GM21528 (cell line): ENCODE measurements around the gene ASB10.

Source experiments
- ATAC-seq: cut with Tn5 transposase; IDR thresholded peaks from one replicate; pipeline ENCODE4 v1.9.1; 2021; ENCODE audit warnings: mild to moderate bottlenecking, moderate library complexity; ENCODE audit not compliant: unreplicated experiment, low FRiP score

The ASB10 gene

GRCh38 chr7:151211155-151211772 is 24.2 kb upstream of the ASB10 start:
- no peak for ATAC-seq

- ATAC-seq, result no peak
These were observed 23.2 kb upstream of the ASB10 start, which contains the start of gene H2BK1 for GRCh38 chr7:151210087-151210854. H2BK1 (minus strand) TSS chr7:151210488; CDS start chr7:151210318, 170 bp downstream.

DNA sequence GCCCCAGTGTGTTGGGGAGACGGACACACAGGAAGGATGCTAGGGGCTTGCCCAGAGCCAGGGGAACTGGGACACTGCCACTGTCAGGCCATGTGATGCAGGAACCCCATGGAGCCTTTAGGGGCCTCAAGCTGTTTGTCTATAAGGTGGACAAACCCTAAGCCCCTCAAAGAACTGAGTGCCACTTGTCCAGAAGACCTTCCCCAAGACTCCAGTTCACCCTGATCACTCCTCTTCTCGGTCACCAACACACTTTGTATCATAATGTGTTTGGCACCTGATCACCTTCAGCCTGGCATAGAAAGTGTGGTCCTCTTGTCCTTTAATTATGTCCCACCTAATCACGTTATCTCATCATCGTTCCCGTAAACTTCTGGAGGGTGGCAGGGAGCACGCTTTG is 22.5 kb upstream of the ASB10 start:
- ATAC-seq, result no peak

GRCh38 chr7:151208253-151208862 is 21.3 kb upstream of the ASB10 start:
- no peak for ATAC-seq

- ATAC-seq, result no peak
These were observed 20.8 kb upstream of the ASB10 start for GRCh38 chr7:151207804-151208203.

DNA sequence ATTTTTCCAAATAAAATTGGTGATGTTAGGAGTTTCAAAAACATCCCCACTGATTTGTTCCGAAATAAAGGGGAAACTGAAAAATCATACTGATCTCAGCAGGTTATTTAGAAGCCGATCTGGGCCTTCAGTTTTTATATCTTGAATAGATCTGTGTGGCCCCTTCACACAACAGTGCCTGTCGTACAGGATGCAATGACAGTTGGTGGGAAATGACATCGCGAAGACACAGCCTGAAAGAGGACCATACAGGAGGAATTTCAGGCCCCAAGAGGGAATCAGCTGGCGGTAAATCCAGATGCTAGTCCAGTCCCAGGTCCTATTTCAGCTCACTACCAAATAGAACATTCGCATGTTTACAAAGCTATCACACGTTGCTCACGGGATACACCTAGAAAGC is 20.3 kb upstream of the ASB10 start:
- ATAC-seq, result no peak

DNA sequence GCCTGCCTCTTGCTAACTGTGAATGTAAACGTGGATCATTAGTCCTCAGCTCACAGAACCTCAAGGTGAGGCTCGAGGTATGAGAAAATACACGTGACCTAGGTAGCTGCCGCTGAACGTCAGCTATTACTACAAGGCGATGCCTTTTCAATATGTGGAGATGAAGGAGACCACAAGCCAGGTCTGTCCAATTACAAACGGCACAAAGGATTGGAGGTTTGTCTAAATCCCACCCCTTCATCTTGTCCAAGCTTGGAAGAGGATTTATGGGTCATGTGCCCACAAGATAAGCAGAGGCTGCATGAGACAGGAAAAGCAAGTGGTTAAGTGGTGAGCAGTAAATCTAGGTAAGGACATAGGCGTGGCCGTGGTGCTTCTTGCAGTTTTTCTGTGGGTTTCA is 19.9 kb upstream of the ASB10 start:
- ATAC-seq, result no peak

DNA sequence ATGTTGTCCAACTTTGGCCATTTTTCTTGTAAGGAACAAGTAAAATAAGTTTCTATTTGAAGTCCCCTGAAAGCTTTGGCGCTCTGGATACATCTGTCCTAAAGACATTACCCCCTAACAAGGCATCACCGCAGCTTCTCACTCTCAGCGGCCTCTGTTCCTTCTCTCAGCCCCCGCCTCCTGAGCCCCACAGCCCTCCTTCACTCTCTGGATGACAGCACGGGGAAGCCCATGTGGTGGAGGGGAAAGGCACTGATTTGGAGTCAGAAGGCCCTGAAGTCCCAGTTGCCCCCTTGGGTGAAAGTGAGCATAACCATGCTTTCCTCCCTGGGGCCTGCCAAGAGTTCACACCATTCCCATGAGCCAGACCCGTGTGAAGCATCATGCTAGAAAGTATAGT is 18.7 kb upstream of the ASB10 start:
- ATAC-seq, result no peak

GRCh38 chr7:151204383-151205032 is 17.5 kb upstream of the ASB10 start:
- no peak for ATAC-seq

- no peak for ATAC-seq
These were observed 15.8 kb upstream of the ASB10 start for GRCh38 chr7:151202836-151203235.

DNA sequence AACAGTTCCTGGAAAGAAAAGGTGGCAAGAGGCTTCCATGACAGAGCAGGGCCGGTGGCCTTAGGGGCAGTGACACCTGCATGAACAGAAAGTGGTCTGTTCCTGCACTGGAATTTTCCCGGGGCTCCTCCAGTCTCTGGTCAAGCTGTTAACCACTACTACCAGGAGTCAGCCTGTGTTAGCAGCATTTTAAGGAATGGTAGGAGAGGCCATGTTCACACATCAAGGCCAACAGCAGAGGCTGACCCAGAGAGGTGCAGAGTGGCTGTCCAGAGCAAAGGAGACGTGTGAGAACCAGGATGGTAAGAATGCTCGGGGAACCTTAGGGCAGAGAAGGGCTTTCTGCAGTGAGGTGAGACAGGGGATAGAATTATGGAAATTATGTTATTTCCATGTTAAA is 14.7 kb upstream of the ASB10 start:
- ATAC-seq, result no peak

DNA sequence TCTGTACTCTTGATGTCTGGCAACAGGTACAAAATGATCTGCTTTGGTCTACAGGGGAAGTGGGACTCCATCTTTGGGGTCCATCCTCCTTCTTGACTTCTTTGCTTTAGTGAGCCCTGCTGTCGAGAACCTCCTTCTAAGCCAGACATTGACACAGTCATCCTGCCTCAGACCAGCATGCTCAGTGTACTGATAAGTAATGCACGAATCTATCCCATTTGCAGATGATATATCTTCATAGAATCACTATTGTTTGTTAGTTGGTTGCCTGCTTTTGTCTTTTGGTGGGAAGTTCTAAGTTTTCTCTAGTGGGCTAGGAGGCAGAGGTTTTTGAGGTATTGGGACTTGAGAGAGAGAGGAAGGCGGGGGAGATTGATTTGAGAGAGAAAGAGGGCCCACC is 14.3 kb upstream of the ASB10 start:
- no peak for ATAC-seq

DNA sequence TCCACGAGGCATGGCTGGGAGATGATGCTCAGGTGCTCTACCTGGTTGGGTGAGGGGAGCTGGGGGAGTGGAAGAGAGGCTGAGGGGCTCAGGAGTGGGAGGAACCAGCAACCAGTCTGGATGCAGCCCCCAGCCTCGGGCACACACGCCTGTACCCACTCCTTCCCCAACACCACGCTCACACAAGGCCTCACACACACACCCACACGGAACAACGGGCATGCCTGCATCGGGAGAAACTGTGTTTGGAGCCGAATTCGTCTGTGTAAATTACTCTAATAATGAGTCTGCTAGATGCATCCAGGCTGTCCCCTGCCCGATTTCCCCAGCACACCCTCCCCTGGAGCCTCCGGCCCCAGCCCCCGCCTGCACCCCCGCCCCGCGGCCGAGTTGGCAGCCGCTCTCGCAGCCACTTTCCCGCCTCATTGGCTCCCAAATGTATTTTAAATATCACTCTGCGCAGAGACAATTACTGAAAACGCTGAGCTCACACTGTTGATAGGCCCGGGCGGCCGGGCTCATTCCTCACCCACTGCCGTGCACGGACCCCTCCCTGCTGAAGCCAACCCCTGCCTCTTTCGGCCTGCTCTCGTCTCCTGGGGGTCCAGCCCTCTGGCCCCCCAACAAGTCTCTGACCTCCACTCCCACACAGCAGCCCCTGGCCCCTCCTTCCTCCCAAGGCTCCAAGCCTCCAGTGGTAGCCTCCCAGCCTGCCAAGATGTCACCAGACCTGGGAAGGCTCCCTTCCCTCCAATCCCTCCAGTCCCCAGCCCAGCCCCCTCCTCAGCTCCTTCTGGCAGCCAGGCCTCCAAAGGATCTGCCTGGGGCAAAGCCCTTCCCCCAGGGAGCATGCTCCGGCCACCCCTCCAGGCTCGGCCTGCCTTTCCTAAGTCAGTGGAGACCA is 12.1 kb upstream of the ASB10 start:
- ATAC-seq, result no peak

- no peak for ATAC-seq
These were observed 10.9 kb upstream of the ASB10 start for GRCh38 chr7:151197932-151198331.

- ATAC-seq, result no peak
These were observed 8.8 kb upstream of the ASB10 start for GRCh38 chr7:151195616-151196450.

DNA sequence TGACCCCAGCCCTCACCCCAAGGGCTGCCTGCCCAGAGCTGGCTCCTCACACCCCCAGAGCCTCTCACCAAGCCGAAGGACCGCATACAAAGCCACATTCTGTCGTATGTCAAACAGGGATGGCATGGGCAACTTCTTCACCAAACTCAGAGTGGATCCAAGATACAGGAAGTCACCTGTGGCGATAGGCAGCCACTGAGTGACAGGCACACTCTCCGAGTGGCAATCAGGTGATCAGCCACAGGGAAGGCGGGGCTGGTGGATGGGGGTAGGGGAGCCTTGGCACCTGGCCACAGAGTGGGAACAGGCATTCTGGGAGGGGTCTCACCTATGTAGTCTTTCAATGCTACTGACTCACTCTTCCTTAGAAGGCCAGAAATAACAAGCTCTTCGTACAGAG is 7.1 kb upstream of the ASB10 start:
- ATAC-seq, result no peak

DNA sequence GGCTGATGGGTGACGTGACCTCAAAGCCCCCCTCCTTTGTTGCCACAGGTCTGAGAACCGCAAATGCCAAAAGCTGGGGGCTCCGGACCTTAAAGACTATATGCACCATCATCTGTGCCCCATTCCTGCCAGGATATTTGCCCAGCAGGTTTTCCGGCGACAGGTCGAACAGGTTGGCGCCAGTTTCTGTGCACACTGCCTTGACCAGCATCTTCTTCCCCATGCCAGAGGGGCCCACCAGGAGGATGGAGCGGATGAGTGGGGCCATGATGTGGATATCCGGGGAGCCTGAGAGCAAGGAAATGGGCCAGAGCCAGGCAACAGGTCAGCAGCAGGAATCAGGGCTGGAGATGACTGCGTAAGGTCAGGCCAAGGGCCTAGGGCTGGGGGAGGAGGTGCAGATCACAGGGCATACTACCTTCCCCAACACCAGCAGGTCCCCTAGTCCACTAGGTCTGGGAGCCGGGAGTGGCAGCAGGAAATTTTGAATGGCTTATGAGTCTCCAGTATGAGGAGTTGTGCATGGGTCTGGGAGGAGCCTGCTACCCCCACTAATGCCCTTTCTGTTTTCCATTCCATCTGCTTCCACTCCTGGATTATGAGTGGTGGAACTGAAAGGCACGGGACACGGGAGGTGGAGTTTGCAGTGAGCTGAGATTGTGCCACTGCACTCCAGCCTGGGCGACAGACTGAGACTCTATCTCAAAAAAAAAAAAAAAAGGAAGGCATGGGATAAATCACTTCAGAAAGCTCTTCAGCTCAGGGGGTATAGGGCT is 6.3 kb upstream of the ASB10 start:
- ATAC-seq, result no peak

GRCh38 chr7:151192002-151192539 is 5.0 kb upstream of the ASB10 start:
- ATAC-seq, result no peak
